HG03108 (cell line): ENCODE measurements around the gene DHRS3.

ENCODE experiments used
- ATAC-seq: cut with Tn5 transposase; IDR thresholded peaks from one replicate; pipeline ENCODE4 v1.9.1; 2021; ENCODE audit warnings: moderate library complexity; ENCODE audit not compliant: unreplicated experiment

Gene DHRS3

DNA sequence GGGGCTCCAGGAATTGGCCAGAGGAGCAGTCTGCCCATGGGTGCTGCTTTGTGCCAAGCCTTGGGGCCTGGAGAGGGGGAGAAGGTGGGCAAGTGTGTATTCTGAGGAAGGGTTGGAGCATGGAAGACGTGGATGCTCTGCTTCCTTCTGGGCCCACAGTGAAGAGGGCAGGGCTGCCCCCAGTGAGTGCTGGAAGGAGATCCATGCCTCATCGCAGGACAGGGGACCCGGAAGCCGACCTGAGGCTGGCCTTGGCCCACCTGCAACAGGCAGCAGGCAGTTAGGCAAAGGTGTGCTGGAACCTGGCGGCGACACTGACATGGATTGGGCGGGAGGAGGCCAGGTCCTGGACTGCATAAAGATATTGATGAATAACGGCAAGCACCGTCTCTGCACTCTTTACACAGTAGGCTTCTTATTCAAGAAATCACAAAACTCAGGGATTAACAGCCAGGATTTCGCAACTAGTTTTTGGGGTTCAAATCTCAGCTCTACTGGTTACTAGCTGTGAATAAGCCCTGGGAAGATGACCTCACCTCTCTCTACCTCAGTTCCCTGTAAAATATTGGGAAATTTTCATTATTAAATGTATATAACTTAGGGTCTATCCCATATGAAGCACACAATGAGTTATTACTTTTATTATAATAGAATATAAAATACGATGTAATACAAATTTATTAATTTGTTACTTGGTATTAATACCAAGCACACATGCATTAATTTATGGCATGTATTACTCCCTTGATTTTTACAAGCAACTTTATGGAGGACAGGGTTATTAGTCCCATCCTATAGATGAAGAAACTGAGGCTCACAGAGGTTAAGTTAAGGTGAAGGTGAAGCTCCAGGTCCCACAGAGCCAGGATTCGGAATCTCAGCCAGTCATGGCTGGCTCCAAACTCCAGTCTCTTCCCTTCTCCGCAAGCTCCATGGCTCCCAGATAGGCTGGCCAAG is 62.3 kb downstream of the DHRS3 start:
- no peak for ATAC-seq

DNA sequence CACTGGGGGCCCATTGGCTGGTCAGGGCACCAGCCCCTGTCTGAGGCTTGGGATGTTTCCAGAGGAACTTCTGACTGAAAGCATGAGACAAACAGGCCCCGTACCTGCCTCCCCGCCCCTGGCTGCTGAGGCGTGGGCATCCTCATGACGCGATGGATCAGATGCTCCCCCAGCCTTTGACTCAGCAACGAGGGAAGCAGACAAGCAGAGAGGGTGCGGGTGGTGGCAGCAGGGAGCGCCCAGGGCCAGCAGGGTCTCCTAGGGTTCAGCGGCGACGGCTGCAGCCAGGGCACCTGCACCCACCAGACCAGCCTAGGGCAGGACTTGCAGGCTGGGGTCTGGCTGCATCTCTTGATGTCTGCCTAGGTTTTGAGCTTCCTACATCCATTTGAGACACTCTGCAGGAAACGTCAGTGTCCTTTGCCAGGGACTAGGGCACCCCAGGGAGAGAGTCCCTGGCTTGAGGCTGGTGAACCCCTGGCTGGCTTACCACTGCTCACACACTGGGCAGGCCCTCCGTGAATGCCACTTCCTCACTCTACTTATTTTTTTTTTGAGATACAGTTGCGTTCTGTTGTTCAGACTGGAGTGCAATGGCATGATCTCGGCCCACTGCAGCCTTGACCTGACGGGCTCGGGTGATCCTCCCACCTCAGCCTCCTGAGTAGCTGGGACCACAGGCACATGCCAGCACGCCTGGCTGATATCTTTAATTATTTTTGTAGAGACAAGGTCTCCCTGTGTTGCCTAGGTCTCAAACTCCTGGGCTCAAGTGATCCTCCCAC is 63.3 kb downstream of the DHRS3 start:
- no peak for ATAC-seq

DNA sequence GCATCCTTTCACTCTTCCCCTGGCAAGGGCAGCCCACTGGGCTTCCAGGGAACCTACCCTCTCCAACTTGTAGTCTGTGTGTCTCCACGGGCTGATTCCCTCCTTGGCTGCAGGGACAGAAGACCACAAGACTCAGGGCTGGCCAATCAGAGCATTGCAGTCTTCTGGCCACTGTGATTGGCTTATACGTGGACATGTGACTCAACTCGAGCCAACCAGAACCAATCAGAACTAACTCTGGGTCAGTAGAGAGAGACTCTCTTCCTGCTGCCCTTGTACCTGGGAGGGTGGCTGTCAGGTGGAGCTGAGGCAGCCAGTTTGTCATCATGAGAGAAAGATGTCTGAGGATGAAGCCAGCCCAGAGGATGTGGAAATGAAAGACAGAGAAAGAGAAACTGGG is 64.0 kb downstream of the DHRS3 start:
- ATAC-seq = no peak

DNA sequence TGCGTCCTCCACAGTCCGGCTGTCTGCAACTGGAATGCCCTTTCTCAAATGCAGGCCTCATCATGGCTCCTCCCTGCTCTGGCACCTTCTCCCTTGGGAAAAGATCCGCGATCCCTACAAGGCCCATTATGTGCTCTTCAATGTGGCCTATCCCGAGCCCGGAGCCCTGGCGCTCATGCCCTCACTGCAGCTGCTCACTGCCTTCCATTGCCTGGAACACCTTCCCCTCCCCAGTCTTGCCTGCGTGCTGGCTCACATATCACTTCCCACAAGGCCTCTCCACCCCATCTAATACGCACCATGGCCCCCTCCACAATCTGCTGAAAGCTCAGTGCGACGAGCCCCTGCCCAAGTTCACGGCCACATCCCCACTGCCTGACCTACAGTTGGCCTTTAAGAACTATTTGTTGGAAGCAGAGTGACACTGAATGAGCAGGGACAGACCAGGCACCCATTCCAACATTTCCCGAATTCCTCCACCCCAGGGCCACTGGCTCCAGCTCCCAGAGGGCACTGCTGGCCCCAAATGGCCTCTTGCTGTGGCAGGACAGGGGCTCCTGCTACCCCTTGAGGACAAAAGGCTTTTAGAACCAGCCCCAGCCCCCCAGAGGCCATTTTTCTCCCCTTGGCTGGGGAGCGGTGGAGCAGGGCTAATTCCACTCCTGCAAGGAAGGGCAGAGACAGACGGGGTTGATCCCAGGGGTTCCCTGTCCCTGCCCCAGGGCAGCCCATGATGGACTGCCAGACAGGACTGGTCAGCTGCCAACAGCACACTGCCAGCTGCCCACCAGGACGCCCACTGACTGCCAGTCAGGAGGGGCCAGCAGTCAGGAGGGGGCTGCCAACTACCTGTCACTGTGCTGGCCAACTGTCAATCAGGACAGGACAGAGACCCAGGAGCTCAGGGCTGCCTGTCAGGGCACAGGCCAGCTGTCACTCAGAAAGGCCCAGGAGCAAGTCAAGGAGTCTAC is 64.8 kb downstream of the DHRS3 start:
- ATAC-seq = no peak

DNA sequence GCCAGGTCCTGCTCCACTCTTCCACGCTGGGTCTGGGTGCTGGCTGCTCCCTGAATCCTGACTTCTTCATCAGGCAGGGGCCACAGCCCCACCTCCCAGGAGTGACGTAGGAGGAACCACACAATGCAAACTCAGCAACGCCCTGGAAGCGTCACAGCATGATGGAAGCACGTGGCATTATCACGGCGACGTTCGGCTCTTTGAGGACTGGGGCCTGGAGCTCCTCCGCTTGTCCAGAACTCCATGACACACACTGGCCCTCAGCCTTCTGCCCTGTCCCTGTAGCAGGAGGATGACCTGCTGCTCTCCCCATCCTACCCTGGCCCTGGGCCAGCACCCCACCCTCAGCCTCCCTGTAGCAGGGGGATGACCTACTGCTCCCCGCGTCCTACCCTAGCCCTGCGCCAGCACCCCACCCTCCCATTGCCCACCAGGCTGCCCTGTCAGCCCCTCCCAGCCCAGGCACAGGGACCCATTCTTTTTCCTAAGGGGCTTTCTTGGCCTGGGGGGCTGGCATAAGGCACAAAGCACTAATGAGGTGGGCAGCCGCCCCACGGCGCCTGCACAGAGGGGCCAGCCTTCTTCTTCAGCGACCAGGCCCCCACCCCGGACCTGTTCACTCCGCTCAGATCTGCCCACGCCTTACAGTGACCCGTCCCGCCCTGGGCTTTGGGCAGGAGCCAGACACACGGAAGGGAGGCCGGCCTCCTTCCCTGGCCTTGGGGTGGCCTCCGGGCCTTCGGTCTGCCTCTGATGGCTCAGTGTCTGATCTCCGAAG is 65.7 kb downstream of the DHRS3 start:
- no peak for ATAC-seq

DNA sequence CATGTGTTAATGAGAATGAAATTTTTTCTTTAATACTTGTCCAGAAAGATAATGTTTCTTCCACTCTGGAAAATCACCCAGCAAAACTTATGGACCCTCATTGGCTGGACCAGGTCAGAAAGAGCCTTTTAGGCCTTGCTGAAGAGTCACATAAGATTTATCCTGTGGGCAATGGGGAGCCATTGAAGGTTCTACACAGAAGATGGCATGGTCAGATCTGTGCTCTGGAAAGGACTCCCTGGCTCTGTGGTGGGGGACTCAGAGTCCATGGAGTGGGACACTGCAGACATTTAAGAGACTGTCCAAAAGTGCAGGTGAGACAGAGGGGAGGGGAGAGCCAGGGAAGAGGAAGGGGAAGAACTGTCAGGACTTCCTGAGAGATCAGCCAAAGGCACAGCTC is 66.4 kb downstream of the DHRS3 start:
- no peak for ATAC-seq

DNA sequence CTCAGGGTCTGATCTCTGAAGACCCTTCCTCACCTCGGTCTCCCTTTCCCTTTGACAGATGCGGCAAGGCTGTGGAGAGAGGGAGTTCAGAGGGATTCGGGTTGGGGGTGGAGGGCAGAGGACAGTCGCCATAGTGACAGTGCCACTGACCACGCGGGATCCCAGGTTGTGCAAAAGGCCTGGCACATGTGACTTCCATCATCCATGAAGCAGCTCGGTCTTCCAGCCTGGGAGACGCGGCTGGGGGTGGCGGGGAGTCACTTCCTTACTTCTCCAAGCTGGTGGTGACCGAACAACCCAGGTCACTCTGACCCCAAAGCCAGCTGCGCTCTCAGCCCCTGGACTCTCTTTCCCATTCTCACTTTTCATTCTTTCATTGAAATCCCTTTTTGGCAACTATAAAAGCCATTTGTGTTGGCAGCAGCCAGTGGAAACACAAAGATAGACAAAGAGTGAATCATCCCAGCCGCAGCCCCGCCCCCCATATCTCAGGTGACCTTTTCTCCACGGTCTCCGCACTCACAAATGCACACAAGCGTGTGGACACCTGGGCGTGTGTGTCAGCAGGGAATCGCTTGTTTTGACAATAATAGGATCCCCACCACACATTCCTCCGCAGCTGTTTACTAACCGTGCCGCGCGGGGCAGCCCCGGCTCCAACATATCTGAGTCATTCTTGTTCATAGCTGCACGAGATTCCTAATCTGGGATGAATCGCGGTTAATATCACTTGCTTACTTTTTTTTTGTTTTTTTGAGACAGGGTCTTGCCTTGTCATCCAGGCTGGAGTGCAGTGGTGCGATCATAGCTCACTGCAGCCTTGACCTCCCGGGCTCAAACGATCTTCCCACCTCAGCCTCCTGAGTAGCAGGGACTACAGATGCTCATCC is 68.3 kb downstream of the DHRS3 start:
- ATAC-seq = no peak

DNA sequence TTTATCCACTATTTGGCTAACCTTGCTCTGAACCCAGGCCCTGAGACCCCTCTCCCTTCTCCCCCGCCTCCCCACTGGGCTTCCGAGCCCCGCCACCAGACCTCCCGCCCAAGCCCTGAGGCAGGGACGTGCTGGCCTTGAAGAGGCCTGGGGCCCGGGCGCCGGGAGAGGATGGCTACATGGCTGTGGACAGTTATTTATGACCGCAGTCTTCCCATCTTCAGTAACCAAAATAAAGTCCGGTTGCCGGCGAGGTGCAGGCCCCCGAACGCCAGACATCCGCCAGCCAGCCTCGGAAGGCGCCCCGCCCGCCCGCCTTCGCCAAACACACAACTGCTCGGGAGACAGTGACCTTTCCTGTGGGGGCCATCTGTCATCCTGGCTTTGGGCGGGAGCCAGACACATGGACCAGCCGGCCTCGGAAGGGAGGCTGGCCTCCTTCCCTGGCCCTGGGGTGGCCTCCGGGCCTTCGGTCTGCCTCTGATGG is 69.0 kb downstream of the DHRS3 start:
- no peak for ATAC-seq

DNA sequence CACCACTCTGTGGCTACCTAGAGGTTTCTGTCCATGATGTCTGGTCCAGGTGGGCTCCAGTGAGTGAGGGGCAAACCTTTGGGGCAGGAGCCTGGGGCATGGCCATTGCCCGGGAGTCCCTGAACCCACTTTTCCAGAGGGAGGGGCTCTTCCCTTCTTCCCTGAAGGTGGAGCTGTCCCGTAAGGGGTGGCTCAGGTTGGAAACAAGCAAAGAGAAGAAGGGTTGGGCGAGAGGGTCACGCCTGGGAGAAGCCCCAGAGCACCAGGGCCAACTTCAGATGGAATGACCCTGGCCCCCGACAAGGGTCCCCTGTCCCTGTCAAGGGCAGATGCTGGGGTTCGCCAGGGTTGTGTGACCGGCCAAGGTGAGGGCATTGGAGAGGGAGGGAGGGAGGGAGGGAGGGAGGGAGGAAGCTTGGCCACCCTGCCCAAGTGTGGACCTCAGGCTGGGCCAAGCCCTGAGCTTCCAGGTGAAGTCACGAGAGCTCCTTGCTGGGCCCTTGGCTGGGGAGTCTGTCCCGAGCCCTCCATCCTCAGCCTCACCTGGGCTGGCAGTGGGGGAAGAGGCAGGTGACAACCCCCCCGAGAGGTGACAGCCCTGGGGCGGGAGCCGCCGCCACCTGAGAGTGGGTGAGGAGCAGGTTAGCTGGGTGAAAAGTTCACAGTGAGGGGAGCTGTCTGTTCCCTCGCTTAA is 69.6 kb downstream of the DHRS3 start:
- no peak for ATAC-seq

DNA sequence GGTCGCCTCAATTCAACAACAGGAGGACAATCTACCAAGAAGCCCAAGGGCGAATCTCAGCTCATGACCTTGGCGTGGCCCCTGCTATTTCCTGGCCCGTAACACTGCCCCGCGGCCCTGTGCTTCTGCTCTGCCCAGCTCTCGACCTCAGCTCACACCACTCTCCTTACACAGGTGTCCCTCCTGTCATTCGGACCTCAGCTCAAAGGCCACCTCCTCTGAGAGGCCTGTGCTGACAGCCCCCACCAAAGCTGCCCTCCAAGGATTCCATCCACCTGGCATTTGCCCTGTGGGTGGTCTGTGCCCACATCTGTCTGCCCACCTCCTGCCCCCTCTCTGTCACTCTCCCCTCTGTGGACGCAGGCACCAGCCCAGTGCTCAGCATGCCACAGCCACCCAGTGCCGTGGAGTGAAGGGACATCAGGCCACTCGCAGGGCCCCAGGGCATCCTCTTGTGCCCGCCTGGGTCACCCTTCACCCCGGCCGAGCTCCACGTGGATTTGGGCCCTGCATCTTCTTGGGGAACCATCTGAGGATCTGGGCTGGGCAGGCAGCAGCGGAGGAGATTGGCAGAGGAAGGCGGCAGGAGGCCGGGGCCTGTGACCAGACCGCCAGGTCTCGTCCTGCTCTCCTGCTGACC is 70.3 kb downstream of the DHRS3 start:
- no peak for ATAC-seq

DNA sequence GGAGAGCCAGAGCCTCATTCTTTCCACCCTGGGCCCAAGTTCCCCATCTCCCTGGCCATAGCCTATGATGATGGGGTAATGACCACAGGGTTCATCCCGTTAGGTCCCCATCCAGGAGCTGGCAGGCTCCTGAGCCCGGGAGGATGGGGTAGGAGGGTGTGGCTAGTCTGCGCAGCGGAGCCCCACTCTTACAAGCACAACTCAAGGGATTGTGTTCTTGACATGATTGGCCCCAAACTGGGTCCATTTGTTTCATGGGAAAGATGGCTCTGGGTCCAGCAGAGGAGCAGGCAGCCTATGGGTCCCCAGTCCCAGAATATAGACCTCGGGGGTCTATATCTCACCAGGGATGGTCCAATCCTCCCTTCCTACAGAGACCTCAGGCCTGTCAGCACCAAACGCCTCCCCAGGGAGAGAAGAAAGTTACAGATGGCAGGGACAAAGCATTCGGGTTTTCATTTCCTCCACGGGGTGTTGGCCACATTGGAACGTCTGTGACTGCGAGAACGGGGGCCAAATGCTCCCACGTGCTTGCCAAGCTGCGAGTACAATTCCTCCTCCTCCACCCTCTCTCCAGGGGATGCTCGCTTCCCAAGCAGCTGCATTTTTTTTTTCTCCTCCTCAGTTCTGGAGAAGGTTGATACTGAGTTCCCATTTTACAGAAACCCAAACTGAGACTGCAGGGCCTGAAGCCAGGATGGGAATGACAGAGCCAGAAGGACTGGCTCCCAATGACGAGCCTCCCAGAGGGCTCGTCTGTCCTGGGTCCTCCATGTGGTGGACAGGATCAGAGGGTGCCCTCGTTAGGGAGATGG is 71.0 kb downstream of the DHRS3 start:
- ATAC-seq = no peak

DNA sequence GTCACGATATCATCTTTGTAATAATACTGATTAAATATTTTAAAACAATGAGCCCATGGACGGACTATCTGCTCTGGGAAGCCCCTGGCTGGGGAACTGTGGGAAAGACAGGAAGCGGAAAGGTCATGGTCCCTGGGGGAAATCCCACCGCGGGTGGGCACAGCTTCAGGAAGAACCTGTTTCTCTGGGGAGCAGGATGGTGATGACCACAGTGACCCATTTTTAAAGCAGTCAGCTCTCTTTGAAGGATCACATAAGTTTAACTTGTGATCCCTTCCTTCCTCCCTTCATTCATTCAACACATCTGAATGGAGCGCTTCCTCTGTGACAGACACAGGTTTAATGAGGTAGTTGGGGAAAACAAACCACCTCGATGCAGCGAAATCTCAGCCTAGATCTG is 73.0 kb downstream of the DHRS3 start:
- ATAC-seq = no peak

DNA sequence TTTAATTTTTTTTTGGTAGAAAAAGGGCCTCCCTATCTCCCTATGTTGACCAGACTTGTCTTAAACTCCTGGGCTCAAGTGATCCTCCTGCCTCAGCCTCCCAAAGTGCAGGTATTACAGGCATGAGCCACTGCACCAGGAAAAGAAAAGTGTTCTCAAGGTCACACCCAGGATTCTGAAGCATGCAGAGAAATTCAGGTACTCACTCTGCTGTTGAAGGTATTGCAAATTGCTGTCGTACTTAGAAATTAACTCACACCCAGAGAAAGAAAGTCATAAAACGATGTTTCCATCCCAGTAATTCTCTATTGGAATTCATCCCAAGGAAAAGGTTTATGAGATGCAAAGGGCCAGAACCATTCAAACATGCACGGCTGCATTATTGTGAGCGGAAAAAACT is 73.7 kb downstream of the DHRS3 start:
- no peak for ATAC-seq

DNA sequence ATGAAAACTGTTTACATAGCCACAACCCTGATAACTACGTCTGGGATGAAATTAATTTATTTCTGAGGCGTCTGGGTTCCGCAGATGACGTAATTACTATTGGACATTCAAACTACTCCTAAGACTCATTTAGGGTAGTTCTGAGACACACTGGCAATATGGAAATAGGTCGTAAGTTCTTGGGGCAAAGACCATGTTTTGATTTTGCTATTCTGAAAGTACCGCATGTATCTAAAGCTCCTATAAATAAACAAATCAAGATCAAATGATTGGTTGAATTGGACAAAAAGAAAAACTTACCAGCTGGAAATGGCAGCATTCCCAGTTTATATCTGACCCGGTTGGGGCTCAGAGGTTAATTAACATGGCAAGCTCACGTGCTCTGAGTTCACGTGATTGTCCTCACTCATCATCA is 74.3 kb downstream of the DHRS3 start:
- ATAC-seq = no peak

DNA sequence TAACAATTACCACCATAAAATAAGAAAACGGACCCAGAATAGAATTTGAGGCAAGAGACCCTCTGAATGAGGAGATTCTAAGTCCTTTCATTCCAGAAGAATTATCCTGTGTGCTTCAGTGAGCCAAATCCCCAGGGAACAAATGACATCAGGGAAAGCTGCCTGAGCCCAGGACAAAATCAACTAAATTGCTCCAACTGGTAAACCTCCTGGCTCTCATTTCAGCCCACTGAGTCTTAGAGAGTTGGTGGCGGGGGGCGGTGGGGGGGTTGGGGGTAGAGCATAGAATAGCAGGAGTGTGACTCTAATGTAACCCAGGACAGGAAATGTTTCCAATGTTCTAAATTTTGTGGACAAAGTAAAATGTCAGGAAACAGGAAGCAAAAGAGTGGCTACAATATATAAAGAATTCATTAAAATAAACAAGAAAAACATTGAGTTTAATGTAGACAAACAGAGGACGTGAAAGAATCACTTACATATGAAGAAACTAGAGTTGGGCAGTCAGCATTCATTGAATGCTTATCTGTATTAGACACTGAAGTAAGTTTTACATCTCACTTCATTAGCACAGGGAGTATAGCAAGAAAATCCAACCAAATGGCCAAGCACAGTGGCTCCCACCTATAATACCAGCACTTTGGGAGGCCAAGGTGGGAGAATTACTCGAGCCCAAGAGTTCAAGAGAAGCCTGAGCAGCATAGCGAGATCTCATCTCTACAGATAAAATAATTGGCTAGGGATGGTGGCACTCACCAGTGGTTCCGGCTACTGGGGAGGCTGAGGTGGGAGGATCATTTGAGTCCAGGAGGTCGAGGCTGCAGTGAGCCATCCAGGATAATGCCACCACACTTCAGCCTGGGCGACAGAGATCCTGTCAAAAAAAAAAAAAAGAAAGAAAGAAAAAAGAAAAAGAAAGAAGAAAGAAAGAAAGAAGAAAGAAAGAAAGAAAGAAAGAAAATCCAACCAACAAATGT is 75.1 kb downstream of the DHRS3 start:
- ATAC-seq = no peak

DNA sequence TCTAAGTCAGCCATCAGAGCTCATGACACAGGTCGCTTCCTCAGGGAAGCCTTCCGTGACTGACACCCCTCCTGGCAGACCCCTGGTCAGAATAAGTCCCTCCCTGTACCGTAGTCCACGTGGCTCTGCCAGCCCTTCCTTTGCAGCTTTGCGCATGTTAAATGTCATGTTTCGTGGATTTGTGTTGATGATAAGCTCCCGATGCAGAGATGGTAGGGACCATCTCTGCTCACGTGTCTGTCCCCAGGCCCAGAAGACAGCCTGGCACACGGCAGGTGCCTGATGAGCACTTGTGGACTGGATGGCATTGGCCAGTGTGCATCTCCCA is 75.9 kb downstream of the DHRS3 start:
- no peak for ATAC-seq
